Measurements from ENCODE around the gene FKBP4. TPM values are rescaled to one million over a fixed set of nuclear protein-coding genes. Genes with fewer than 3 reads are reported as not detected.

The FKBP4 gene
- total RNA-seq, 6 experiments from 2014 or later, result 27.0 to 124 (median 48.4) TPM

DNA sequence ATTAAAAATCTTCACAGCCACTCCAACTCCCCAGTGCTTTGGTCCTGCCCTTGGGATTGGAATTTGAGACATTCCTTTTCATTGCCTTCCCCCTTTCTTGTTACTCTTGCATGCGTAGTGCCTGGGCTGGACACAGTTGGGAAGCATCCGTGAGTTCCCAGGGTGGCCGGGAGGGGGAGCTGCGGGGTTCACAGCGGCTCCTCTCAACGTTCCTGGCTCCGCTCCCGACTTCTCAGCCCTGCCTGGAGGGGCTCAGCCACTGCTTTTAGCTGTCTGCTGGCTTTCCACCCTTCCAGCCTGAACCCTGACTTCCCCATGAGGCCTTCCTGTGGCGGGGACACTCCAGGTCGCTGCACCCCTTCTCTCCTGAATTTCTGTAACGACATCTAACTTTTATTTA is 58.9 kb downstream of the FKBP4 start:
- WGBS (ENCODE audit: insufficient coverage, low coverage, low lambda C conversion rate, missing lambda C conversion rate), result 40% methylated on average over 4 of the region's 11 CpGs
- Histone ChIP-seq H3K27me3 (no peaks in the 10 kb centered on the region), H3K36me3 (no peaks in the 10 kb centered on the region), H3K4me1 (peaks cover 0 to 3% (median 0%) of the 10 kb centered on the region in 4 donors), H3K27ac (no peak overlapping the region), H3K9me3 (no peaks in the 10 kb centered on the region), H3K4me3 (no peak overlapping the region)
- DNase-seq (peak; percentile 71 to 76 (median 76)), ATAC-seq (peak; percentile 74 to 86 (median 80))
- intact Hi-C loops (cut with DNase I), result loop anchor here in 1 of 2 donors (10.0 kb wide), 1 partner anchor 91 kb away; no protein-coding TSS in a partner anchor
- TF ChIP-seq, protein P1, sequence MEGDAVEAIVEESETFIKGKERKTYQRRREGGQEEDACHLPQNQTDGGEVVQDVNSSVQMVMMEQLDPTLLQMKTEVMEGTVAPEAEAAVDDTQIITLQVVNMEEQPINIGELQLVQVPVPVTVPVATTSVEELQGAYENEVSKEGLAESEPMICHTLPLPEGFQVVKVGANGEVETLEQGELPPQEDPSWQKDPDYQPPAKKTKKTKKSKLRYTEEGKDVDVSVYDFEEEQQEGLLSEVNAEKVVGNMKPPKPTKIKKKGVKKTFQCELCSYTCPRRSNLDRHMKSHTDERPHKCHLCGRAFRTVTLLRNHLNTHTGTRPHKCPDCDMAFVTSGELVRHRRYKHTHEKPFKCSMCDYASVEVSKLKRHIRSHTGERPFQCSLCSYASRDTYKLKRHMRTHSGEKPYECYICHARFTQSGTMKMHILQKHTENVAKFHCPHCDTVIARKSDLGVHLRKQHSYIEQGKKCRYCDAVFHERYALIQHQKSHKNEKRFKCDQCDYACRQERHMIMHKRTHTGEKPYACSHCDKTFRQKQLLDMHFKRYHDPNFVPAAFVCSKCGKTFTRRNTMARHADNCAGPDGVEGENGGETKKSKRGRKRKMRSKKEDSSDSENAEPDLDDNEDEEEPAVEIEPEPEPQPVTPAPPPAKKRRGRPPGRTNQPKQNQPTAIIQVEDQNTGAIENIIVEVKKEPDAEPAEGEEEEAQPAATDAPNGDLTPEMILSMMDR (IDR thresholded peaks at IDR 0.05), result peak; percentile 58 to 77 (median 72)
- no peak for TF ChIP-seq POLR2A (IDR thresholded peaks at IDR 0.05)

Other genes starting within 250 kb of the FKBP4 start
- 10 to 100 TPM; 11.3 to 20.5 (median 14.4) TPM for gene ITFG2, start 17.7 kb downstream of the FKBP4 start, total RNA-seq
- under 1 TPM; 0.12 to 0.29 (median 0.20) TPM for gene NRIP2, start 40.1 kb downstream of the FKBP4 start, total RNA-seq
- gene TEX52, start 62.1 kb downstream of the FKBP4 start, total RNA-seq, result not detected
- 1 to 10 TPM in 4 of 6 experiments, under 1 TPM in 2; 0.24 to 2.6 (median 1.8) TPM for gene FOXM1, start 82.2 kb downstream of the FKBP4 start, total RNA-seq
- gene RHNO1, start 82.3 kb downstream of the FKBP4 start, total RNA-seq, result 1 to 10 TPM; 1.2 to 5.9 (median 3.5) TPM
- 10 to 100 TPM in 1 of 6 experiments, 1 to 10 TPM in 5; 2.4 to 12.6 (median 5.4) TPM for gene TULP3, start 95.9 kb downstream of the FKBP4 start, total RNA-seq
- 1 to 10 TPM in 4 of 6 experiments, under 1 TPM in 2; 0.81 to 8.5 (median 3.0) TPM for gene TEAD4, start 164.4 kb downstream of the FKBP4 start, total RNA-seq